ENCODE results near the gene SUN5.

Gene SUN5

GRCh38 chr20:33022694-33023438 lies 18.6 kb upstream of the SUN5 start:
- no peak for TF ChIP-seq CTCF (IDR thresholded peaks at IDR 0.05)
- no peak for DNase-seq (ENCODE audit: low spot score)
- H3K4me3 ChIP-seq, result no peak overlapping the region
- H3K27ac ChIP-seq, result no peak overlapping the region

- DNase-seq (ENCODE audit: low spot score), result no peak
- no peak for TF ChIP-seq CTCF (IDR thresholded peaks at IDR 0.05)
- Histone ChIP-seq H3K27ac (no peak overlapping the region), H3K4me3 (no peak overlapping the region)
Measured at GRCh38 chr20:33022289-33022688, 18.1 kb upstream of the SUN5 start.

GRCh38 chr20:33021879-33022278 lies 17.6 kb upstream of the SUN5 start:
- no peak for DNase-seq (ENCODE audit: low spot score)
- Histone ChIP-seq H3K27ac (no peak overlapping the region), H3K4me3 (no peak overlapping the region)
- no peak for TF ChIP-seq CTCF (IDR thresholded peaks at IDR 0.05)

GRCh38 chr20:33020278-33021161 lies 16.3 kb upstream of the SUN5 start:
- DNase-seq (ENCODE audit: low spot score), result no peak
- TF ChIP-seq CTCF (IDR thresholded peaks at IDR 0.05), result no peak
- Histone ChIP-seq H3K27ac (no peak overlapping the region), H3K4me3 (no peak overlapping the region)

GRCh38 chr20:33019465-33020277 lies 15.4 kb upstream of the SUN5 start:
- DNase-seq (ENCODE audit: low spot score), result no peak
- H3K4me3 ChIP-seq, result no peak overlapping the region
- no peak overlapping the region for H3K27ac ChIP-seq
- TF ChIP-seq CTCF (IDR thresholded peaks at IDR 0.05), result no peak

- DNase-seq (ENCODE audit: low spot score), result no peak
- Histone ChIP-seq H3K4me3 (no peak overlapping the region), H3K27ac (no peak overlapping the region)
- no peak for TF ChIP-seq CTCF (IDR thresholded peaks at IDR 0.05)
Measured at GRCh38 chr20:33018169-33018931, 14.1 kb upstream of the SUN5 start.

Data from coronary artery (tissue), 2 donors.